Endothelial cell of umbilical vein (primary cell): ENCODE results near the gene B3GNT7. TPM values are rescaled to one million over a fixed set of nuclear protein-coding genes. Genes with fewer than 3 reads are reported as not detected.

Experiments
- BruUV-seq: library from RNA; stranded (reverse); fragments of 400-500 nt; replicated peaks from 2 replicates; lab custom pipeline; 2021; lab: Mats Ljungman, UMichigan
- CTCF ChIA-PET: fragments of 300-600, 350-600 bp; sonication (Branson Sonifier 250); formaldehyde crosslinking; loops from one replicate; lab custom pipeline; 2021; ENCODE audit warnings: antibody characterized with exemption, inconsistent platforms; lab: Charles Lee
- POLR2A ChIA-PET: fragments of 300-600, 350-600 bp; sonication (Branson Sonifier 250); formaldehyde crosslinking; loops from one replicate; lab custom pipeline; 2021; ENCODE audit warnings: antibody characterized with exemption, inconsistent platforms; lab: Charles Lee
- DNase-seq: peaks from one replicate; pipeline ENCODE4 v3.0.0-alpha.2; 2011; ENCODE audit warnings: low read depth, low spot score
- FAIRE-seq: peaks from 2 replicates; lab custom pipeline; 2011; peaks lifted over from hg19 to GRCh38; lab: Jason Lieb, UNC
- H2AFZ ChIP-seq: 2 replicates; pipeline ENCODE4 v1.6.0; 2012; ENCODE audit warnings: low read depth, low read length, control low read depth, inconsistent platforms
- H3K27ac ChIP-seq: 2 replicates; pipeline ENCODE4 v1.5.1; 2011; ENCODE audit warnings: low read depth, mild to moderate bottlenecking, control low read depth, low read length, moderate library complexity; ENCODE audit not compliant: insufficient read depth
- H3K27me3 ChIP-seq, 2 experiments: 2 replicates each; pipeline versions ENCODE4 v1.6.0 to v1.6.1; 2011; ENCODE audit warnings: low read length in 2 of 2, mixed read lengths in 1 of 2; ENCODE audit not compliant: control insufficient read depth in 2 of 2, insufficient read depth in 2 of 2
- H3K36me3 ChIP-seq, 2 experiments: 2 replicates in 1 of 2; 3 replicates in 1 of 2; pipeline ENCODE4 v1.5.1; 2011; ENCODE audit warnings: low read length in 2 of 2, mild to moderate bottlenecking in 1 of 2, moderate library complexity in 1 of 2; ENCODE audit not compliant: control insufficient read depth in 2 of 2, insufficient read depth in 2 of 2; ENCODE audit errors: extremely low read depth in 1 of 2
- H3K4me1 ChIP-seq: 3 replicates; pipeline ENCODE4 v1.5.1; 2011; ENCODE audit warnings: mild to moderate bottlenecking, low read length; ENCODE audit not compliant: control insufficient read depth, insufficient read depth; ENCODE audit errors: extremely low read depth
- H3K4me2 ChIP-seq: 2 replicates; pipeline ENCODE4 v1.6.1; 2011; ENCODE audit warnings: low read length, control low read depth, mixed read lengths; ENCODE audit not compliant: insufficient read depth
- H3K4me3 ChIP-seq, 3 experiments: fragments of 200-600 bp in 1 of 3; sonication (generic), shearing (Covaris generic) in 1 of 3; replicated peaks in 1 of 3; 2 replicates each; pipeline ENCODE4 v1.5.1; 2011 to 2016; ENCODE audit warnings: control low read depth in 3 of 3, low read length in 3 of 3, mild to moderate bottlenecking in 2 of 3, inconsistent platforms in 1 of 3, low read depth in 1 of 3, moderate library complexity in 1 of 3; ENCODE audit not compliant: insufficient read depth in 1 of 3
- H3K79me2 ChIP-seq: 2 replicates; pipeline ENCODE4 v1.6.0; 2012; ENCODE audit warnings: low read length, inconsistent platforms; ENCODE audit not compliant: control insufficient read depth, insufficient read depth
- H3K9ac ChIP-seq: replicated peaks from 2 replicates; pipeline ENCODE3; 2011; ENCODE audit warnings: low read length, control low read depth; ENCODE audit not compliant: insufficient read depth; ENCODE audit errors: extremely low read depth
- H3K9me1 ChIP-seq: replicated peaks from 3 replicates; pipeline ENCODE4 v1.6.0; 2011; ENCODE audit warnings: mild to moderate bottlenecking, low read length; ENCODE audit not compliant: control insufficient read depth, insufficient read depth; ENCODE audit errors: extremely low read depth
- H3K9me3 ChIP-seq: replicated peaks from 2 replicates; pipeline ENCODE4 v1.5.1; 2012; ENCODE audit warnings: low read length, inconsistent platforms; ENCODE audit not compliant: control insufficient read depth, insufficient read depth
- H4K20me1 ChIP-seq: replicated peaks from 2 replicates; pipeline ENCODE3; 2011; ENCODE audit warnings: mild to moderate bottlenecking, low read length; ENCODE audit not compliant: control insufficient read depth, insufficient read depth; ENCODE audit errors: extremely low read depth
- EZH2 ChIP-seq: IDR thresholded peaks from 2 replicates; pipeline ENCODE4 v1.6.1; 2012; ENCODE audit warnings: borderline replicate concordance, low read depth, mild to moderate bottlenecking, moderate library complexity, low read length, inconsistent platforms; ENCODE audit not compliant: severe bottlenecking
- FOS ChIP-seq: IDR thresholded peaks from 2 replicates; pipeline ENCODE4 v1.6.1; 2011; ENCODE audit warnings: mild to moderate bottlenecking, low read length, moderate library complexity, borderline replicate concordance; ENCODE audit not compliant: insufficient read depth
- GATA2 ChIP-seq: IDR thresholded peaks from 2 replicates; pipeline ENCODE4 v1.7.0; 2011; ENCODE audit warnings: low read depth, mild to moderate bottlenecking, moderate library complexity, mixed read lengths, low read length; ENCODE audit not compliant: insufficient read length, insufficient read depth
- JUN ChIP-seq: IDR thresholded peaks from 2 replicates; pipeline ENCODE4 v1.6.1; 2011; ENCODE audit warnings: borderline replicate concordance, low read depth; ENCODE audit not compliant: insufficient read length, insufficient read depth
- MAX ChIP-seq: IDR thresholded peaks from 2 replicates; pipeline ENCODE4 v1.6.1; 2011; ENCODE audit not compliant: insufficient read depth, insufficient read length
- MYC ChIP-seq: IDR thresholded peaks from one replicate; pipeline ENCODE4 v1.6.1; 2011; ENCODE audit warnings: mild to moderate bottlenecking, low read depth, low read length
- POLR2A ChIP-seq: IDR thresholded peaks from 2 replicates; pipeline ENCODE4 v1.6.1; 2012; ENCODE audit warnings: low read depth, mild to moderate bottlenecking, control low read depth, low read length
- POLR2AphosphoS5 ChIP-seq: IDR thresholded peaks from 2 replicates; pipeline ENCODE4 v1.6.1; 2012; ENCODE audit warnings: low read depth, mild to moderate bottlenecking, control low read depth, low read length, moderate library complexity; ENCODE audit not compliant: insufficient read depth
- dilution Hi-C: fragments of 300-500 bp; cut with MboI; formaldehyde crosslinking; loops from one replicate; pipeline ENCODE4 v1.15.0; 2019; ENCODE audit warnings: low sequenced_read_pairs; ENCODE audit not compliant: extremely low pct_ligation_motif_present
- intact Hi-C: fragments of 100-400 bp; cut with micrococcal nuclease; formaldehyde crosslinking; loops from one replicate; pipeline ENCODE4 v1.10.0; 2022
- polyA plus RNA-seq, 4 experiments: library from polyadenylated mRNA; depleted of rRNA in 3 of 4; stranded (reverse) in 3 of 4; unstranded in 1 of 4; fragments of >200 nt; gene quantifications; 2 replicates each; pipeline versions ENCODE4 v1.2.1 to v1.2.3, GENCODE V29; 2011 to 2012; ENCODE audit warnings: missing spikeins in 1 of 4
- total RNA-seq: library from RNA; stranded (reverse); gene quantifications from 2 replicates; pipeline ENCODE4 v1.2.3, GENCODE V29; 2021
- TF ChIP-seq, protein P1 (sequence below), 2 donors: IDR thresholded peaks; 1 replicate in 1 of 2; 2 replicates in 1 of 2; pipeline ENCODE4 v1.5.1; 2011; ENCODE audit warnings: low read length in 2 of 2, mild to moderate bottlenecking in 2 of 2, moderate library complexity in 2 of 2, control low read depth in 1 of 2, inconsistent platforms in 1 of 2, low read depth in 1 of 2; ENCODE audit not compliant: insufficient read depth in 1 of 2; ENCODE audit errors: extremely low read depth in 1 of 2

B3GNT7 gene
- total and polyA plus RNA-seq, 2 donors (not counting 3 experiments of a cell fraction or from before 2014, with no cell fraction given) = 0.39 to 1.2 TPM

- ChIA-PET POLR2A (no interaction called here), CTCF (interaction anchor here (1.3 to 2.2 kb wide), 3 partner anchors 18 to 81 kb away, joined by 3 to 7 read pairs (median 4); no protein-coding TSS in a partner anchor)
- Histone ChIP-seq H3K9me1 (no peaks in the 10 kb centered on the region), H3K27ac (no peak overlapping the region), H3K4me2 (no peak overlapping the region), H3K27me3 (peaks cover 0 to 2% of the 10 kb centered on the region in 2 experiments), H4K20me1 (no peaks in the 10 kb centered on the region), H3K9ac (no peak overlapping the region), H3K9me3 (no peaks in the 10 kb centered on the region), H3K79me2 (no peaks in the 10 kb centered on the region), H2AFZ (no peak overlapping the region), H3K4me1 (peaks cover 6% of the 10 kb centered on the region), H3K36me3 (no peaks in the 10 kb centered on the region), H3K4me3 (no peak overlapping the region)
- FAIRE-seq = no peak
- no TSS peak for BruUV-seq
- dilution Hi-C loops = no loop called here
- no peak for DNase-seq
- TF ChIP-seq MAX (no peak), GATA2 (no peak)
- TF ChIP-seq, protein P1, sequence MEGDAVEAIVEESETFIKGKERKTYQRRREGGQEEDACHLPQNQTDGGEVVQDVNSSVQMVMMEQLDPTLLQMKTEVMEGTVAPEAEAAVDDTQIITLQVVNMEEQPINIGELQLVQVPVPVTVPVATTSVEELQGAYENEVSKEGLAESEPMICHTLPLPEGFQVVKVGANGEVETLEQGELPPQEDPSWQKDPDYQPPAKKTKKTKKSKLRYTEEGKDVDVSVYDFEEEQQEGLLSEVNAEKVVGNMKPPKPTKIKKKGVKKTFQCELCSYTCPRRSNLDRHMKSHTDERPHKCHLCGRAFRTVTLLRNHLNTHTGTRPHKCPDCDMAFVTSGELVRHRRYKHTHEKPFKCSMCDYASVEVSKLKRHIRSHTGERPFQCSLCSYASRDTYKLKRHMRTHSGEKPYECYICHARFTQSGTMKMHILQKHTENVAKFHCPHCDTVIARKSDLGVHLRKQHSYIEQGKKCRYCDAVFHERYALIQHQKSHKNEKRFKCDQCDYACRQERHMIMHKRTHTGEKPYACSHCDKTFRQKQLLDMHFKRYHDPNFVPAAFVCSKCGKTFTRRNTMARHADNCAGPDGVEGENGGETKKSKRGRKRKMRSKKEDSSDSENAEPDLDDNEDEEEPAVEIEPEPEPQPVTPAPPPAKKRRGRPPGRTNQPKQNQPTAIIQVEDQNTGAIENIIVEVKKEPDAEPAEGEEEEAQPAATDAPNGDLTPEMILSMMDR (IDR thresholded peaks at IDR 0.05; ENCODE audit: extremely low read depth in 1 of 2, insufficient read depth in 1 of 2, low read depth in 1 of 2, low read length in 2 of 2) = no peak
- intact Hi-C loops = no loop called here
Observed at GRCh38 chr2:231370429-231370748, 25.1 kb upstream of the B3GNT7 start.

DNA sequence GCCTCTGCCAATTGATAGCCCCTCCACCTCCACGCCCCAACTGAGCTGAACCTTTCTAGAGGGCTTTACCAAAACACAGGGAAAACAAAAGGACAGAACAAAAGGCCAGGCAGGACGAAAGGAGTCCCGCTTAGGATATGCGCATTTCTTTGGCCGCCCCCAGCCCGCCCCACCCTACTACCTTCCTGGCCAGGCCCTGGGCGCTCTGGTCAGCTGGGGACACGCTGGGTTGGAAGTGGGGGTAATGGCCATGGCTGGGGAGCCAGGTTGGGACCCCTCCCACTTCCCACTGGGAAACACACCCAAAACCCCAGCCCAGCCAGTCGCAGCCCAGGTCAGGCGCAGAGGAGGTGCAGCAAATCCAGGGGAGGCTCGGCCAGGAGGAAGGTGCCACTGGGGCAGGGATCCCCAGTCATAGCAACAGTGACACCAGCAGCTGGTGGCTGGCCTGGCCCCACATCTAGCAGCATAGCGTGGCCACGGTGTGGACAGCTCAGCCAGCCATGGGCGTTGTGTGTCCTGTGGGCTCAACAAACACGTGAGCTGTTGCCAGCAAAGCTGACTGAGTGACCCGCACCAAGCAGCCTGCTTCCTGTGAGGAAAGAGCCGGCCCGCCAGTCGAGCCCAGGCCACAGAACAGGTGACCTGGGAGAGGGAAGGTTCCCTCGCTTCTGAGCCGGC lies 24.6 kb upstream of the B3GNT7 start:
- no peaks in the 10 kb centered on the region for H3K9me3 ChIP-seq
- no peaks in the 10 kb centered on the region for H3K79me2 ChIP-seq
- no peak for DNase-seq
- ChIA-PET CTCF (interaction anchor here (1.3 to 2.2 kb wide), 3 partner anchors 17 to 81 kb away, joined by 3 to 7 read pairs (median 4); no protein-coding TSS in a partner anchor), POLR2A (no interaction called here)
- no peak for FAIRE-seq
- TF ChIP-seq JUN = no peak
- TF ChIP-seq MYC = no peak
- TF ChIP-seq POLR2AphosphoS5 = no peak
- TF ChIP-seq POLR2A = no peak
- TF ChIP-seq MAX = no peak
- TF ChIP-seq, protein P1 (IDR thresholded peaks at IDR 0.05; ENCODE audit: extremely low read depth in 1 of 2, insufficient read depth in 1 of 2, low read depth in 1 of 2, low read length in 2 of 2) = no peak
- TF ChIP-seq GATA2 = no peak
- TF ChIP-seq FOS = no peak
- no peak for TF ChIP-seq EZH2
- H3K4me3 ChIP-seq = no peak overlapping the region
- H2AFZ ChIP-seq = no peak overlapping the region
- intact Hi-C loops = no loop called here
- dilution Hi-C loops = no loop called here
- H3K4me1 ChIP-seq = peaks cover under 1% of the 10 kb centered on the region
- H4K20me1 ChIP-seq = no peaks in the 10 kb centered on the region
- no peaks in the 10 kb centered on the region for H3K36me3 ChIP-seq
- no peak overlapping the region for H3K4me2 ChIP-seq
- BruUV-seq = no TSS peak
- no peaks in the 10 kb centered on the region for H3K9me1 ChIP-seq
- H3K27me3 ChIP-seq = peaks cover 0 to 2% of the 10 kb centered on the region in 2 experiments
- no peak overlapping the region for H3K27ac ChIP-seq
- H3K9ac ChIP-seq = no peak overlapping the region
